ENCODE data around the gene AFG3L2. TPM values are rescaled to one million over a fixed set of nuclear protein-coding genes. Genes with fewer than 3 reads are reported as not detected.

AFG3L2 gene
- total and polyA plus RNA-seq, 4 donors: 22.5 to 55.4 (median 27.6) TPM

GRCh38 chr18:12422936-12423335, 45.9 kb upstream of the AFG3L2 start:
- no peaks in the 10 kb centered on the region for H3K9me3 ChIP-seq (ENCODE audit: control insufficient read depth in 4 of 4, low read length in 3 of 4)
- H3K27me3 ChIP-seq (ENCODE audit: control insufficient read depth in 4 of 4, insufficient read depth in 4 of 4, low read length in 3 of 4): no peaks in the 10 kb centered on the region
- H3K4me3 ChIP-seq (ENCODE audit: low read depth in 1 of 3, low read length in 3 of 3): no peak overlapping the region
- H3K9ac ChIP-seq (ENCODE audit: low read depth in 1 of 2, low read length in 2 of 2): no peak overlapping the region
- no peak for DNase-seq (ENCODE audit: low spot score)
- peaks cover 0 to 6% (median 4%) of the 10 kb centered on the region in 4 donors for H3K4me1 ChIP-seq (ENCODE audit: control insufficient read depth in 4 of 4, insufficient read depth in 4 of 4, low read length in 3 of 4)
- H3K27ac ChIP-seq (ENCODE audit: low read depth in 1 of 2, low read length in 2 of 2): no peak overlapping the region
- 85% methylated on average over 9 of the region's 9 CpGs for WGBS
- H3K36me3 ChIP-seq (ENCODE audit: control insufficient read depth in 4 of 4, insufficient read depth in 3 of 4, low read depth in 1 of 4, low read length in 3 of 4): peaks cover 0 to 1% (median 0%) of the 10 kb centered on the region in 4 donors
- TF ChIP-seq NR2F2 (IDR thresholded peaks at IDR 0.05) (no peak), HNF4G (IDR thresholded peaks at IDR 0.05) (no peak), ATF3 (IDR thresholded peaks at IDR 0.05) (no peak), JUND (IDR thresholded peaks at IDR 0.05) (no peak), CTCF (IDR thresholded peaks at IDR 0.05; ENCODE audit: low read depth, low read length, missing input control) (no peak), RAD21 (IDR thresholded peaks at IDR 0.05) (no peak), EGR1 (IDR thresholded peaks at IDR 0.05; ENCODE audit: low read depth in 2 of 2) (no peak)

GRCh38 chr18:12421732-12422131, 44.7 kb upstream of the AFG3L2 start:
- WGBS: 80% methylated on average over 5 of the region's 5 CpGs
- no peaks in the 10 kb centered on the region for H3K27me3 ChIP-seq (ENCODE audit: control insufficient read depth in 4 of 4, insufficient read depth in 4 of 4, low read length in 3 of 4)
- TF ChIP-seq TAF1 (conservative IDR thresholded peaks at IDR 0.05): no peak
- no peak for TF ChIP-seq YY1 (IDR thresholded peaks at IDR 0.05)
- TF ChIP-seq HNF4G (IDR thresholded peaks at IDR 0.05): no peak
- no peak for TF ChIP-seq REST (IDR thresholded peaks at IDR 0.05)
- no peak for TF ChIP-seq EGR1 (IDR thresholded peaks at IDR 0.05; ENCODE audit: low read depth in 2 of 2)
- TF ChIP-seq CTCF (IDR thresholded peaks at IDR 0.05; ENCODE audit: low read depth, low read length, missing input control): no peak
- TF ChIP-seq FOXA2 (IDR thresholded peaks at IDR 0.05): no peak
- no peak for TF ChIP-seq MAX (IDR thresholded peaks at IDR 0.05)
- no peak for TF ChIP-seq HNF4A (conservative IDR thresholded peaks at IDR 0.05)
- no peak for TF ChIP-seq SP1 (IDR thresholded peaks at IDR 0.05)
- no peak for TF ChIP-seq ZBTB33 (IDR thresholded peaks at IDR 0.05)
- no peak for TF ChIP-seq ATF3 (IDR thresholded peaks at IDR 0.05)
- no peak for TF ChIP-seq RXRA (IDR thresholded peaks at IDR 0.05)
- TF ChIP-seq NR2F2 (IDR thresholded peaks at IDR 0.05): no peak
- TF ChIP-seq JUND (IDR thresholded peaks at IDR 0.05): no peak
- TF ChIP-seq GABPA (IDR thresholded peaks at IDR 0.05 in 1 of 2, conservative IDR thresholded peaks at IDR 0.05 in 1 of 2): no peak

More at GRCh38 chr18:12421732-12422131, 44.7 kb upstream of the AFG3L2 start:
- no peak for DNase-seq (ENCODE audit: low spot score)
- Histone ChIP-seq H3K9ac (ENCODE audit: low read depth in 1 of 2, low read length in 2 of 2) (no peak overlapping the region), H3K9me3 (ENCODE audit: control insufficient read depth in 4 of 4, low read length in 3 of 4) (no peaks in the 10 kb centered on the region), H3K4me1 (ENCODE audit: control insufficient read depth in 4 of 4, insufficient read depth in 4 of 4, low read length in 3 of 4) (peaks cover 0 to 6% (median 4%) of the 10 kb centered on the region in 4 donors), H3K36me3 (ENCODE audit: control insufficient read depth in 4 of 4, insufficient read depth in 3 of 4, low read depth in 1 of 4, low read length in 3 of 4) (peaks cover 0 to 1% (median 0%) of the 10 kb centered on the region in 4 donors), H3K4me3 (ENCODE audit: low read depth in 1 of 3, low read length in 3 of 3) (no peak overlapping the region), H3K27ac (ENCODE audit: low read depth in 1 of 2, low read length in 2 of 2) (no peak overlapping the region)
